Mesothelial cell of epicardium (in vitro differentiated cells): ENCODE measurements around the gene CCL20. TPM values are rescaled to one million over a fixed set of nuclear protein-coding genes. Genes with fewer than 3 reads are reported as not detected.
A peak's percentile ranks its signal among the peaks of the same experiment; 100 is the strongest.

ENCODE experiments used
- DNase-seq, 2 experiments: peaks; one replicate each; pipeline ENCODE4 v3.0.0; 2021; ENCODE audit warnings: low spot score in 2 of 2; ENCODE audit not compliant: unreplicated experiment in 2 of 2
- H3K27ac Mint-ChIP-seq: 2 replicates; pipeline ENCODE4 v1.8.0; 2021; ENCODE audit warnings: mixed read lengths
- H3K27me3 Mint-ChIP-seq: 2 replicates; pipeline ENCODE4 v1.8.0; 2021; ENCODE audit warnings: low read depth, mixed read lengths
- H3K36me3 Mint-ChIP-seq: 2 replicates; pipeline ENCODE4 v1.8.0; 2021; ENCODE audit warnings: mixed read lengths
- H3K4me1 Mint-ChIP-seq: 2 replicates; pipeline ENCODE4 v1.8.0; 2021; ENCODE audit warnings: mixed read lengths
- H3K4me3 Mint-ChIP-seq: 2 replicates; pipeline ENCODE4 v1.8.0; 2021; ENCODE audit warnings: mild to moderate bottlenecking, moderate library complexity, mixed read lengths
- H3K9me3 Mint-ChIP-seq: 2 replicates; pipeline ENCODE4 v1.8.0; 2021; ENCODE audit warnings: mixed read lengths
- CTCF ChIP-seq: fragments of 200-600 bp; sonication (generic); IDR thresholded peaks from one replicate; pipeline ENCODE4 v1.5.0; 2021; ENCODE audit warnings: antibody characterized with exemption; ENCODE audit not compliant: unreplicated experiment
- total RNA-seq: library from RNA; stranded (reverse); gene quantifications from 3 replicates; pipeline ENCODE4 v1.2.1, GENCODE V29; 2021

The CCL20 gene
- total RNA-seq, 1 donor from 2014 or later = 0.36 TPM

GRCh38 chr2:227846831-227847230, 33.2 kb downstream of the CCL20 start:
- Mint-ChIP-seq H3K36me3 (no peaks in the 10 kb centered on the region), H3K9me3 (peaks cover 7% of the 10 kb centered on the region), H3K4me3 (no peak overlapping the region), H3K4me1 (peaks cover 11% of the 10 kb centered on the region), H3K27ac (no peak overlapping the region), H3K27me3 (peaks cover 1% of the 10 kb centered on the region)
- TF ChIP-seq CTCF = no peak
- DNase-seq = no peak

- H3K4me1 Mint-ChIP-seq = peaks cover 11% of the 10 kb centered on the region
- no peak overlapping the region for H3K4me3 Mint-ChIP-seq
- H3K27me3 Mint-ChIP-seq = peaks cover 5% of the 10 kb centered on the region
- H3K27ac Mint-ChIP-seq = peak overlapping the region; percentile 27
- H3K9me3 Mint-ChIP-seq = peaks cover 2% of the 10 kb centered on the region
- TF ChIP-seq CTCF = no peak
- H3K36me3 Mint-ChIP-seq = no peaks in the 10 kb centered on the region
- DNase-seq = no peak
These were observed 34.5 kb downstream of the CCL20 start for GRCh38 chr2:227848146-227848545.

- H3K4me1 Mint-ChIP-seq = peaks cover 11% of the 10 kb centered on the region
- H3K4me3 Mint-ChIP-seq = no peak overlapping the region
- TF ChIP-seq CTCF = no peak
- peaks cover 5% of the 10 kb centered on the region for H3K27me3 Mint-ChIP-seq
- peaks cover 2% of the 10 kb centered on the region for H3K9me3 Mint-ChIP-seq
- peak overlapping the region; percentile 27 for H3K27ac Mint-ChIP-seq
- no peaks in the 10 kb centered on the region for H3K36me3 Mint-ChIP-seq
- DNase-seq = no peak
These were observed 34.9 kb downstream of the CCL20 start for GRCh38 chr2:227848586-227848985.

GRCh38 chr2:227849906-227850305, 36.3 kb downstream of the CCL20 start:
- Mint-ChIP-seq H3K36me3 (no peaks in the 10 kb centered on the region), H3K27me3 (peaks cover 7% of the 10 kb centered on the region), H3K9me3 (peaks cover 2% of the 10 kb centered on the region), H3K27ac (no peak overlapping the region), H3K4me3 (no peak overlapping the region), H3K4me1 (peaks cover 11% of the 10 kb centered on the region)
- DNase-seq = no peak
- TF ChIP-seq CTCF = no peak

GRCh38 chr2:227853204-227853629, 39.6 kb downstream of the CCL20 start:
- Mint-ChIP-seq H3K27ac (no peak overlapping the region), H3K4me3 (no peak overlapping the region), H3K36me3 (no peaks in the 10 kb centered on the region), H3K27me3 (peaks cover 9% of the 10 kb centered on the region), H3K4me1 (peaks cover 10% of the 10 kb centered on the region), H3K9me3 (no peaks in the 10 kb centered on the region)
- TF ChIP-seq CTCF = no peak
- no peak for DNase-seq

GRCh38 chr2:227853765-227854271, 40.2 kb downstream of the CCL20 start:
- Mint-ChIP-seq H3K27ac (no peak overlapping the region), H3K9me3 (no peaks in the 10 kb centered on the region), H3K27me3 (peaks cover 9% of the 10 kb centered on the region), H3K4me3 (no peak overlapping the region), H3K4me1 (peaks cover 7% of the 10 kb centered on the region), H3K36me3 (no peaks in the 10 kb centered on the region)
- no peak for DNase-seq
- no peak for TF ChIP-seq CTCF
